GM19395 (cell line): ENCODE measurements around the gene INSRR.

Experiments used
- ATAC-seq: cut with Tn5 transposase; IDR thresholded peaks from one replicate; pipeline ENCODE4 v1.9.1; 2021; ENCODE audit warnings: mild to moderate bottlenecking, moderate library complexity; ENCODE audit not compliant: unreplicated experiment

The INSRR gene

GRCh38 chr1:156853761-156854160 is 5.2 kb downstream of the INSRR start:
- no peak for ATAC-seq

GRCh38 chr1:156852418-156852874 is 6.5 kb downstream of the INSRR start:
- ATAC-seq, result no peak

DNA sequence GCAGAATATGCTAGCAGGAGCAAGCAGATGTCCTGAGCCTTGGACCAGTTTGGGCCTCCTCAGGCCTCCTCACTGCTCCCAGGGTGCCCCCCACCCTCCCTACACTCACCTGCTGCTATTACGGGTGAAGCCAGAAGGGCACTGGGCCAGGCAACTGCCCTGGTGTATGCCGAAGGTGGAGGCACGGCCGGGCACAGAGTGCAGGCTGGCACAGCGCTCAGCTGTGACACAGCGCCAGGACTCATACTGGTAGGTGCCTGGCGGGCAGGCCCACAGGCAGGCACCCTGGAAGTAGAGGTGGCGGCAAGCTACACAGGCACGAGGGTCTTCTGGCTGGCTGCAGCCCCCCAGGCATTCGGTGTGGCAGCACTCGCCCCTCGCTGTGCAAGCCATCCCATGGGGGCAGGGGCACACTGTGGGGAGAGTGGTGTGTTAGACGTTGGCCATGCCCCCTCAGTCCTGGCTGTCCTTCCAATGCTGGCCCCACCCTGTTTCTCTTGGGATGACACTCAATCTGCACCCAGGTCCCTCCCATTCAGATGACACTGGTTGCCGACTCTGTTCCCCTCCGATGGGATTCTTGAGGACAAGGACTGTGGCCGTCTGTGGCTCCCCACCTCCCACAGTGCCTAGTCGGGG is 7.0 kb downstream of the INSRR start:
- no peak for ATAC-seq

DNA sequence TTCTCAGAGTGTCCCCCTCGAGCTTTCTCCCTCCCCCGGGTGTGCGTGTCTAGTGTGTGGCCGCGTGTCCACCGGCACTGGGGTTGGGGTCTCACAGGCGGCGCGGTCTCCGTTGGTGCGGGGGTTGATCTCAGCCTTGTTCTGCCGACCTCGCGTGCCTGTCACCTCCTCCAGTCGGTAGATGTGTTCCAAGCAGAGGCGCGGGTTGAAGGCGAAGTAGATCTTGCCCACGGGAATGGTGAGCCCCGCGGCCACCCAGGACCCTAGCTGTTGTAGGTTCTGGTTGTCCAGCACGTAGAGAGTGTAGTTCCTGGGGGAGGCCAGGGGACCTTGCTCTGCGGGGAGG is 9.8 kb downstream of the INSRR start:
- ATAC-seq, result no peak

- no peak for ATAC-seq
Observed at GRCh38 chr1:156848461-156849150, 10.3 kb downstream of the INSRR start.

- no peak for ATAC-seq
Observed at GRCh38 chr1:156847591-156848460, 11.1 kb downstream of the INSRR start.

DNA sequence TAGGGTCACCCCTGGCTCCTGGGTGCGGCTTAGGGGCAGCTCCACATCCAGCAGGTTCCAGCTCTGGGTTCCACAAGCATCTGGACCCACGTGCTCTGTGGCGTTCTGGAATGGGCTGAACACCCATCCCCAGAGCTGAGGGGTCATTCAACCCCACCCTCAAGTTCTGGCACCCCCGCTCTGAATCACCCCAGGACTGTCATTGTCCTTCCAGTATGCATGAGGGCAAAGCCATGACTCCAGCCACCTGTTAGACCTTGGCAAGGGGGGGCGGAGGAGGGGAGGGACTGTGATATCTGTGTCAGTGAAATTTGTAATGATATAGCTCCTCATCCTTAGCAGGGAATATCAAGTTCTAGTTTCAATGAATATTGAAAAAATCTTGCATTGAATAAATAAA is 12.3 kb downstream of the INSRR start:
- ATAC-seq, result no peak

- no peak for ATAC-seq
Observed at GRCh38 chr1:156845953-156846545, 12.9 kb downstream of the INSRR start.

DNA sequence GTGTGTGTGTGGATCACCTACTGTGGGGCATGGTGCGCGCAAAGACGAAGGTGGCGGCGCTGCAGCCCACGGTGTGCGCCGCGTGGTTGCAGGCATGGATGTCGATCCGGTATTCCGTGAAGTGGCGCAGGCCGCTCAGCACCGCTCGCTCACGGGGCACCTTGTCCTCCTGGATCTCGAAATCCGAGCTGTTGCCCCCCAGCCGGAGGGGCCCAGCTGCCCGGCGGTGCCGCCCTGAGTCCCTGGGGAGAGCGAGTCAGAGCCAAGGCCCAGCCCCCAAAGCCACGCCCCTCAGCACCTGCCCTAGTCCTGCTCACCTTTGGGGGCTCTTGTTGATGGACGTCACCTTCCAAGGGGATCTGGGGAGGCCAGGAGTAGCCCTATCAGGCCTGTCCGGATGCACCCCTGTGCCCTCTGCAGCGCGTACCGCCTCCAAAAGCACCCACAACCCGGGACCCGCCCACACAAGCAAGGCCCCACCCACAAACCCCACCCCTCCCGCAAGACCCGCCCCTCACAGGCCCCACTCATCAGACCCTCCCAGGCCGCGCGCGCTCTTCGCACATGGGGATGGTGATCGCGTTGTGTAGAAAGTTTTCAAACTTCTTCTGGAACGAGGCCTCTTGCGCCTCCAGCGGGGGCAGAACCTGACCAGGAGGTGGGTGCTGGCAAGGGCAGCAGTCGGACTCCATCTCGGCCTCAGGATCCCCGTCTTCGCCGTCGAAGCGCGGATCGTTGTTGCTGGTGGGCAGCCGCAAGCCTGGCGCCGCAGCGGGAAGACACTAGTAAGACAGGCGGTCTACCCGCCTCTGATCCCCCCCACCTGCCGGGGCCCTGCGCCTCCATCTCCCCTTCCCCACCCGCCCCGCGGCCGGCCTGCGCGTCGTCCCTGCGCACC is 13.6 kb downstream of the INSRR start:
- ATAC-seq, result no peak

DNA sequence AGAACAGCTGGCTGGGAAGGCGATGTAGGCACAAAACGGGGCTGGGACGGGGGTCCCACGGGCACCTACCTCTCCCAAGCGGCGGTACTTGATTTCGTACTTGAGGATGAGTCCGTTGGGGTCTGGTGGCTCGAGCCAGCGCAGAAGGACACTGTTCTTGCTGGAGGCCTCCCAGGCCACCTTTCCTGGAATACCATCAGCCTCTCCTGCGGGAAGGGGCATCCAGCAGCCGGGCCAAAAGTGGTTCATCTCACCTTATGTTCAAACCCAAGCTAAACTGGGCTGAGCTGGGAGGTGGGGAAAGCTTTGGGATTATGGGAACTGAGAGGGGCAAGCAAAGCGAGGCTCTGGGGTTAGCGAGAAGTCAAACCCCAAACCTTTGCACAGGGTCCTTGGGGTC is 14.3 kb downstream of the INSRR start:
- ATAC-seq, result no peak

DNA sequence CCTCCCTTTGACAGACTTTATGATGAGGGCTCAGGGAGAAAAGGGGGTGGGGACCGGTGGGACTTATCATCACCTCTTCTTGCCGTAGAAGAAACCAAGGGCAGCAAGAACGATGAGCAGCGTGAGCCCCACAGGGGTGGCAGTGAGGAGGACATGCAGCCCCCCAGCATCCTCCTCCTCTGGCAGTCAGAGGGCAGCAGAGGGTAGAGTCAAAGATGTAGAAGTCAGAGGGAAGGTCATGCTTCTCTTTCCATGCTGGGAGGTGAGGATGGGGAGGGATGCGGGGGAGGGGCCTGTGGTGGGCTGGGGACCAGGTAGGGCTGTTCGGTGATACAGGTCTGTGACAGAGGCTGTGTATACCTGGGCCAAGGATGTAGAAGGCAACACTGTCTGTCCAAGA is 14.8 kb downstream of the INSRR start:
- ATAC-seq, result no peak

- ATAC-seq, result no peak
Observed at GRCh38 chr1:156842618-156843300, 16.2 kb downstream of the INSRR start.

DNA sequence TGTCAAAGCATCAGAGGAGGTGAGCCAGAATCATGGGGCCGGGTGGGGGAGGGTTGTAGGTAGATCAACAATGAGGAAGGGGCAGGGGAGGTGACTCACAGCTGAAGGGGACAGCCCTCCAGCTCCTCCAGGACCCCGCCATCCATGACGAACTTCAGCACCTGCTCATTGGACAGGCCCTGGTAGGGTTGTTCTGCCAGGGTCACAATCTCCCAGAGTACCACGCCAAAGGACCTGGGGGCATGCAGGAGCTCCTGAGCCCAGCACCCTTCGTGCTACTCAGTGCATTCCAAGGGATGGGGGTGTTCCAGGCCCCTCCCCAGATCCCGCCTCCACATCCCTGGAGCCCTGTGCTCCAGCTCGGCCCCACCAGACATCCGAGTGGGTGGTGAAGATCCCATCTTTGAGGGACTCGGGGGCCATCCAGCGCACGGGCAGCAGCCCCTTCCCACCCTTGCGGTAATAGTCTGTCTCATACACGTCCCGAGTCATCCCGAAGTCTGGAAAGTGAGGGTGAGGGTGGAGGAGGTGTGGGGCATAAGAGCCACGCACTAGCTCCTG is 17.5 kb downstream of the INSRR start:
- ATAC-seq, result no peak

- ATAC-seq, result no peak
Observed at GRCh38 chr1:156840898-156841279, 18.0 kb downstream of the INSRR start.

DNA sequence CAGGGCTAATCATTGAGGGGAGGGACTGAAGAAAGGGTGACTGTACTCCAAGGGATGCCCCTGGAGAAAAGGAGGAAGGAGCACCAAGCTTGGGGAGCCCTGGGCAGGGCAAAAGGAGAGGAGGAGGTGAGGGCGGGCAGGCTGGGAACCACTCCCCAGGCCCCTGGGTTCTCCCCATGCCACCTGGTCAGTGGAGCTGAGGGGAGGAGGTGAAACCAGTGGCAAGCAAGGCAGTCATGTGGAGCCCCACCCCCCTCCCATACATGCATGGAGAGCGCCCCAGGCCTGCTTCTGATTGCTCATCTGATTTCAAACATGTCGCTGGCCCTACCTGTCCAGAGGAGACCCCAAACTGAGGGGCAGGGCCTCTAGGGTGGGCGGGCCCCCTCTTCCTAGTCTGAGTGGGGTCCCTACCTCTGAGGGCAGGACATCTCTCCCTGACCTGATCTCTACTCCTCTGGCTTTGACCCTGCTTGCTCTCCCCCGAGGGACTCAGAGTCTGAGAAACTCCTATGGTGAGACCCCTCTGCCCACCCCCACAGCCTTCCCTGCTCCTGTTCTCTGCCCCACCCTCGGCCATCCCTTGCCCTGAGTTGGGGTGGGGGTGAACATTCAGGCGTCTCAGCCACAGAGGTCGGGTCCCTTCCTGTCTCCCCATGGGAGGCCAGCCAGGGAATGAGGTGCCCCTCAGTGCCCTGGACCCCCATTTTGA is 18.6 kb downstream of the INSRR start:
- no peak for ATAC-seq

- ATAC-seq, result no peak
Observed at GRCh38 chr1:156839426-156840109, 19.3 kb downstream of the INSRR start.

DNA sequence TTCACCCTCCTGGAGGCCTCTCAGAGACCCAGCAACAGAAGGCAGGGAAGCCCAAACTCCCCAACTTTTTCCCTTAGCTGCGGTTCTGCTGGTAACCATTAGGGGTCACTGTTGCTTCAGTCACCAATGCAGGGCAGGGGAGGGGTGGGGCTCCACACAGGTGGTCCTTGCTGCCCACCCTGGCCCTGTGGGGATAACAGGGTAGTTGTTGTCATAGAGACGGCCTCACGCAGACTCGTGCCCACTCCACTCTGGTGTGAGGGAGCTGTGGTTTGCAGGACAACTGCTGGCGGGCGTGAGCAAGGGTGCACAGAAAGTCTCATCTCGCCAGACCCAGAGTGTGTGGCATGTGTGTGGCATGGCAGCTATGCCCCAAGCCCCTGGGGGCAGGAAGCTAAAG is 19.9 kb downstream of the INSRR start:
- ATAC-seq, result no peak

DNA sequence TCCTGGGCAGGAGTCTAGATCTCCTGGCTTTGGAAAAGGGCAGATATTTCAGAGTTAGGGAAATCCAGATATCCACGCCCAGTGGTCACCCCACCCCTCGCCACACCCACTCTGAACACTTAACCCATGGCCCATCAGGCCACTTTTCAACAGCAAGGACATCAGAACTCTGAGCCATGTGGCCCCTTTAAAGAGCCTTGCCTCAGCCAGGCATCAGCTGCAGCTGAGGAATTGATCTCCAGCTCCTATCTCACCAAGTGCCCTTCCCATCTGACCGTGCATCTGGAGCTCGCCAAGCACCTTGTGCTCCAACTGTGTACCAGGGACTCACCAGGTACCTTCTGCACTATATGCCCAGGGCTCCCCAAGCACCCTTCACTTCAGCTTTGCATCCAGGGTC is 22.0 kb downstream of the INSRR start:
- ATAC-seq, result no peak
